Measurements from ENCODE around the gene ERC2.

The ERC2 gene

DNA sequence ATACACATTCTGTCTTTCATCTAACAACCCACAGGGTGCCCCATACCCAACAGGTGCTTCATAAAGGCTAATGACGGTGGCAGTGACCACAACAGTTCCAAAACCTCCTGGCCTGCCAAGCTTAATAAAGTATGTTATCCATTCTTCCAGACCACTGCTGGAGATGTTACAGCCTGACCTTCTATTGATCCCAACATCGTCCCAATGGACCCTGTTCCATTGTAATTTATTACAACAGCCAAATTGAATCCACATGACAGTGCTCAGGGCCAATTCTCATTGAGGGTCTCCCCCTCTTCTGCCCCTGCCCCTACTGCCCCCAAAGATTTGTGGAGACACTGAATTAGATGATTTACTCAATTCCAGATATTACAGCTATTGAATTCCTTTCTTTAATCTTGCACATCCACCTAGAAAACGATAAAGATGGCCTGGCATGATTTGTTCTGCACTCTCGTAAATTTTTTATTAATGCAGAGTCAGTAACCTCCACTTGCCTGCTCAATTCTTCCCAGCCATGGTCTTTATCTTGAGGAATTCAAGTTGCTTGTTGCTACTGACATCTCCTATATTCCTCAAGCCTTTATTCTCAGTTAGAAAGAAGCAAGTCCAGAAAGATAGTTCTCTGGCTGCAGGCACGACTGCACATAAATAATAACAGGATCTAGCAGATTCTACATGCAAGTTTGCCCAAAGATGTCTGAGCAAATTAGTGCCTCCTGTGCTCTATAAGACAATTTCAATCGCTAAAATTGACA lies 407.6 kb downstream of the ERC2 start (continued):
- TF ChIP-seq, protein P1, sequence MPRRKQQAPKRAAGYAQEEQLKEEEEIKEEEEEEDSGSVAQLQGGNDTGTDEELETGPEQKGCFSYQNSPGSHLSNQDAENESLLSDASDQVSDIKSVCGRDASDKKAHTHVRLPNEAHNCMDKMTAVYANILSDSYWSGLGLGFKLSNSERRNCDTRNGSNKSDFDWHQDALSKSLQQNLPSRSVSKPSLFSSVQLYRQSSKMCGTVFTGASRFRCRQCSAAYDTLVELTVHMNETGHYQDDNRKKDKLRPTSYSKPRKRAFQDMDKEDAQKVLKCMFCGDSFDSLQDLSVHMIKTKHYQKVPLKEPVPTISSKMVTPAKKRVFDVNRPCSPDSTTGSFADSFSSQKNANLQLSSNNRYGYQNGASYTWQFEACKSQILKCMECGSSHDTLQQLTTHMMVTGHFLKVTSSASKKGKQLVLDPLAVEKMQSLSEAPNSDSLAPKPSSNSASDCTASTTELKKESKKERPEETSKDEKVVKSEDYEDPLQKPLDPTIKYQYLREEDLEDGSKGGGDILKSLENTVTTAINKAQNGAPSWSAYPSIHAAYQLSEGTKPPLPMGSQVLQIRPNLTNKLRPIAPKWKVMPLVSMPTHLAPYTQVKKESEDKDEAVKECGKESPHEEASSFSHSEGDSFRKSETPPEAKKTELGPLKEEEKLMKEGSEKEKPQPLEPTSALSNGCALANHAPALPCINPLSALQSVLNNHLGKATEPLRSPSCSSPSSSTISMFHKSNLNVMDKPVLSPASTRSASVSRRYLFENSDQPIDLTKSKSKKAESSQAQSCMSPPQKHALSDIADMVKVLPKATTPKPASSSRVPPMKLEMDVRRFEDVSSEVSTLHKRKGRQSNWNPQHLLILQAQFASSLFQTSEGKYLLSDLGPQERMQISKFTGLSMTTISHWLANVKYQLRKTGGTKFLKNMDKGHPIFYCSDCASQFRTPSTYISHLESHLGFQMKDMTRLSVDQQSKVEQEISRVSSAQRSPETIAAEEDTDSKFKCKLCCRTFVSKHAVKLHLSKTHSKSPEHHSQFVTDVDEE (CRISPR knock-in tag; IDR thresholded peaks at IDR 0.05): no peak
- TF ChIP-seq ESRRG (CRISPR knock-in tag; IDR thresholded peaks at IDR 0.05) (no peak), ARNTL (CRISPR knock-in tag; IDR thresholded peaks at IDR 0.05; ENCODE audit: borderline replicate concordance, low read depth) (no peak), ZFP30 (CRISPR knock-in tag; IDR thresholded peaks at IDR 0.05) (no peak), TCF4 (CRISPR knock-in tag; IDR thresholded peaks at IDR 0.05; ENCODE audit: borderline replicate concordance) (no peak), OSR1 (CRISPR knock-in tag; IDR thresholded peaks at IDR 0.05) (no peak), CSDC2 (CRISPR knock-in tag; IDR thresholded peaks at IDR 0.05) (no peak), ISL1 (CRISPR knock-in tag; IDR thresholded peaks at IDR 0.05) (no peak), BACH2 (CRISPR knock-in tag; IDR thresholded peaks at IDR 0.05; ENCODE audit: borderline replicate concordance) (no peak), GLIS3 (CRISPR knock-in tag; IDR thresholded peaks at IDR 0.05) (no peak), TOX (CRISPR knock-in tag; IDR thresholded peaks at IDR 0.05; ENCODE audit: borderline replicate concordance) (no peak)
- TF ChIP-seq, protein P2, sequence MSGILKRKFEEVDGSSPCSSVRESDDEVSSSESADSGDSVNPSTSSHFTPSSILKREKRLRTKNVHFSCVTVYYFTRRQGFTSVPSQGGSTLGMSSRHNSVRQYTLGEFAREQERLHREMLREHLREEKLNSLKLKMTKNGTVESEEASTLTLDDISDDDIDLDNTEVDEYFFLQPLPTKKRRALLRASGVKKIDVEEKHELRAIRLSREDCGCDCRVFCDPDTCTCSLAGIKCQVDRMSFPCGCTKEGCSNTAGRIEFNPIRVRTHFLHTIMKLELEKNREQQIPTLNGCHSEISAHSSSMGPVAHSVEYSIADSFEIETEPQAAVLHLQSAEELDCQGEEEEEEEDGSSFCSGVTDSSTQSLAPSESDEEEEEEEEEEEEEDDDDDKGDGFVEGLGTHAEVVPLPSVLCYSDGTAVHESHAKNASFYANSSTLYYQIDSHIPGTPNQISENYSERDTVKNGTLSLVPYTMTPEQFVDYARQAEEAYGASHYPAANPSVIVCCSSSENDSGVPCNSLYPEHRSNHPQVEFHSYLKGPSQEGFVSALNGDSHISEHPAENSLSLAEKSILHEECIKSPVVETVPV (CRISPR knock-in tag; IDR thresholded peaks at IDR 0.05): no peak
- TF ChIP-seq, protein P3, sequence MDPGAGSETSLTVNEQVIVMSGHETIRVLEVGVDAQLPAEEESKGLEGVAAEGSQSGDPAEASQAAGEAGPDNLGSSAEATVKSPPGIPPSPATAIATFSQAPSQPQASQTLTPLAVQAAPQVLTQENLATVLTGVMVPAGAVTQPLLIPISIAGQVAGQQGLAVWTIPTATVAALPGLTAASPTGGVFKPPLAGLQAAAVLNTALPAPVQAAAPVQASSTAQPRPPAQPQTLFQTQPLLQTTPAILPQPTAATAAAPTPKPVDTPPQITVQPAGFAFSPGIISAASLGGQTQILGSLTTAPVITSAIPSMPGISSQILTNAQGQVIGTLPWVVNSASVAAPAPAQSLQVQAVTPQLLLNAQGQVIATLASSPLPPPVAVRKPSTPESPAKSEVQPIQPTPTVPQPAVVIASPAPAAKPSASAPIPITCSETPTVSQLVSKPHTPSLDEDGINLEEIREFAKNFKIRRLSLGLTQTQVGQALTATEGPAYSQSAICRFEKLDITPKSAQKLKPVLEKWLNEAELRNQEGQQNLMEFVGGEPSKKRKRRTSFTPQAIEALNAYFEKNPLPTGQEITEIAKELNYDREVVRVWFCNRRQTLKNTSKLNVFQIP (CRISPR knock-in tag; IDR thresholded peaks at IDR 0.05; ENCODE audit: borderline replicate concordance, low read depth): no peak

DNA sequence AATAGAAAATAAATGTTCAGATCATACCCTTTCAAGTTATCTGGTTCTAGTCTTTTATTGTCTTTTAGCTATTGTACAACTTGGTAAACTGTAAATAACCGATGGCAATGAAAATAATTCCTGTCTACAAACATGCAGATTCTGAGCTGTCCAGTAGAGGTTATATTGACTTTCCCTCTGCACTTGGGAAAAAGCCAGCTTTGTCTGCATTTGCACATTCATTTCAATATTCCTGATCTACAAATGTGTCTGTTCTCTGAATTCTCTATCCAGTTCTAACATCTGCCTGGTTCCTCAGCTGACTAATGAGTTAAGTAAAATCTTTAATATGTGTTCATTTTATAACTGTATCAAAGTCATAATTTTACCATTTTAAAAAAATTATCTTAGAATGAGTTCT lies 408.5 kb downstream of the ERC2 start:
- TF ChIP-seq TOX (CRISPR knock-in tag; IDR thresholded peaks at IDR 0.05; ENCODE audit: borderline replicate concordance): no peak
- TF ChIP-seq, protein P4, sequence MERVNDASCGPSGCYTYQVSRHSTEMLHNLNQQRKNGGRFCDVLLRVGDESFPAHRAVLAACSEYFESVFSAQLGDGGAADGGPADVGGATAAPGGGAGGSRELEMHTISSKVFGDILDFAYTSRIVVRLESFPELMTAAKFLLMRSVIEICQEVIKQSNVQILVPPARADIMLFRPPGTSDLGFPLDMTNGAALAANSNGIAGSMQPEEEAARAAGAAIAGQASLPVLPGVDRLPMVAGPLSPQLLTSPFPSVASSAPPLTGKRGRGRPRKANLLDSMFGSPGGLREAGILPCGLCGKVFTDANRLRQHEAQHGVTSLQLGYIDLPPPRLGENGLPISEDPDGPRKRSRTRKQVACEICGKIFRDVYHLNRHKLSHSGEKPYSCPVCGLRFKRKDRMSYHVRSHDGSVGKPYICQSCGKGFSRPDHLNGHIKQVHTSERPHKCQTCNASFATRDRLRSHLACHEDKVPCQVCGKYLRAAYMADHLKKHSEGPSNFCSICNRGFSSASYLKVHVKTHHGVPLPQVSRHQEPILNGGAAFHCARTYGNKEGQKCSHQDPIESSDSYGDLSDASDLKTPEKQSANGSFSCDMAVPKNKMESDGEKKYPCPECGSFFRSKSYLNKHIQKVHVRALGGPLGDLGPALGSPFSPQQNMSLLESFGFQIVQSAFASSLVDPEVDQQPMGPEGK (CRISPR knock-in tag; IDR thresholded peaks at IDR 0.05; ENCODE audit: borderline replicate concordance): no peak
- no peak for TF ChIP-seq BACH2 (CRISPR knock-in tag; IDR thresholded peaks at IDR 0.05; ENCODE audit: borderline replicate concordance)
- no peak for TF ChIP-seq ZFP3 (CRISPR knock-in tag; IDR thresholded peaks at IDR 0.05)
- TF ChIP-seq GLIS3 (CRISPR knock-in tag; IDR thresholded peaks at IDR 0.05): no peak
- no peak for TF ChIP-seq ZNF565 (CRISPR knock-in tag; conservative IDR thresholded peaks at IDR 0.05; ENCODE audit: low read depth)
- TF ChIP-seq SNAI2 (CRISPR knock-in tag; IDR thresholded peaks at IDR 0.05): no peak
- TF ChIP-seq, protein P5, sequence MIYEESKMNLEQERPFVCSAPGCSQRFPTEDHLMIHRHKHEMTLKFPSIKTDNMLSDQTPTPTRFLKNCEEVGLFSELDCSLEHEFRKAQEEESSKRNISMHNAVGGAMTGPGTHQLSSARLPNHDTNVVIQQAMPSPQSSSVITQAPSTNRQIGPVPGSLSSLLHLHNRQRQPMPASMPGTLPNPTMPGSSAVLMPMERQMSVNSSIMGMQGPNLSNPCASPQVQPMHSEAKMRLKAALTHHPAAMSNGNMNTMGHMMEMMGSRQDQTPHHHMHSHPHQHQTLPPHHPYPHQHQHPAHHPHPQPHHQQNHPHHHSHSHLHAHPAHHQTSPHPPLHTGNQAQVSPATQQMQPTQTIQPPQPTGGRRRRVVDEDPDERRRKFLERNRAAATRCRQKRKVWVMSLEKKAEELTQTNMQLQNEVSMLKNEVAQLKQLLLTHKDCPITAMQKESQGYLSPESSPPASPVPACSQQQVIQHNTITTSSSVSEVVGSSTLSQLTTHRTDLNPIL (CRISPR knock-in tag; IDR thresholded peaks at IDR 0.05; ENCODE audit: low read depth): no peak
- TF ChIP-seq ZC3H10 (CRISPR knock-in tag; IDR thresholded peaks at IDR 0.05): no peak
- TF ChIP-seq, protein P3 (CRISPR knock-in tag; IDR thresholded peaks at IDR 0.05; ENCODE audit: borderline replicate concordance, low read depth): no peak
- no peak for TF ChIP-seq ZFP30 (CRISPR knock-in tag; IDR thresholded peaks at IDR 0.05)
- no peak for TF ChIP-seq PPARA (CRISPR knock-in tag; IDR thresholded peaks at IDR 0.05; ENCODE audit: borderline replicate concordance)
- TF ChIP-seq TCF4 (CRISPR knock-in tag; IDR thresholded peaks at IDR 0.05; ENCODE audit: borderline replicate concordance): no peak
- TF ChIP-seq, protein P1 (CRISPR knock-in tag; IDR thresholded peaks at IDR 0.05): no peak
- TF ChIP-seq RARB (CRISPR knock-in tag; IDR thresholded peaks at IDR 0.05): no peak
- TF ChIP-seq ISL1 (CRISPR knock-in tag; IDR thresholded peaks at IDR 0.05): no peak
- TF ChIP-seq ZNF70 (CRISPR knock-in tag; IDR thresholded peaks at IDR 0.05): no peak
- ATAC-seq: no peak

Measured in SK-N-SH treated with all-trans-retinoic acid at 6 μM for 48 hours (cell line).